Endometrium (tissue), 2 donors: ENCODE data around the gene SIRPB1.
"Not testable (repeated sequence)": the region's sequence is repeated elsewhere in the genome, so short reads cannot be mapped to it uniquely, and the experiment has no call there.

Source experiments
- FAIRE-seq: peaks from 2 replicates; lab custom pipeline; 2012; peaks lifted over from hg19 to GRCh38; lab: Jason Lieb, UNC
- donor health status: control.
- donor health status: control.

Gene SIRPB1

GRCh38 chr20:1619861-1620444 lies at the start of gene SIRPB1:
TSS of gene SIRPB1 (minus strand) at chr20:1620009. CDS start at chr20:1619944, 65 bp downstream.
- FAIRE-seq = no peak

- no peak for FAIRE-seq
These were observed 49.5 kb upstream of the SIRPB1 start for GRCh38 chr20:1669304-1669703.

GRCh38 chr20:1667502-1668085 lies 47.8 kb upstream of the SIRPB1 start:
- FAIRE-seq = no peak

- FAIRE-seq = no peak
These were observed 47.0 kb upstream of the SIRPB1 start for GRCh38 chr20:1666802-1667201.

- no peak for FAIRE-seq
These were observed 45.5 kb upstream of the SIRPB1 start for GRCh38 chr20:1665345-1665744.

- FAIRE-seq = no peak
These were observed 45.1 kb upstream of the SIRPB1 start for GRCh38 chr20:1664911-1665310.

- no peak for FAIRE-seq
These were observed 44.1 kb upstream of the SIRPB1 start for GRCh38 chr20:1663917-1664316.

- no peak for FAIRE-seq
These were observed 41.9 kb upstream of the SIRPB1 start for GRCh38 chr20:1661542-1662299.

- FAIRE-seq = no peak
These were observed 40.4 kb upstream of the SIRPB1 start for GRCh38 chr20:1660246-1660645.

- no peak for FAIRE-seq
These were observed 37.9 kb upstream of the SIRPB1 start, which contains the start of gene SIRPG for GRCh38 chr20:1657556-1658334. TSS of gene SIRPG (minus strand) at chr20:1657779. CDS start at chr20:1657714, 65 bp downstream.

- no peak for FAIRE-seq
These were observed 37.0 kb upstream of the SIRPB1 start for GRCh38 chr20:1656844-1657243.

GRCh38 chr20:1654996-1655395 lies 35.2 kb upstream of the SIRPB1 start:
- FAIRE-seq = no peak

GRCh38 chr20:1652960-1653359 lies 33.2 kb upstream of the SIRPB1 start:
- no peak for FAIRE-seq

GRCh38 chr20:1652104-1652503 lies 32.3 kb upstream of the SIRPB1 start:
- FAIRE-seq = no peak

- FAIRE-seq = no peak
These were observed 31.7 kb upstream of the SIRPB1 start for GRCh38 chr20:1651268-1652058.

GRCh38 chr20:1648101-1648500 lies 28.3 kb upstream of the SIRPB1 start:
- no peak for FAIRE-seq

GRCh38 chr20:1646975-1647431 lies 27.2 kb upstream of the SIRPB1 start:
- FAIRE-seq = no peak

- FAIRE-seq = no peak
These were observed 24.5 kb upstream of the SIRPB1 start for GRCh38 chr20:1644101-1644962.

GRCh38 chr20:1638643-1639042 lies 18.8 kb upstream of the SIRPB1 start:
- FAIRE-seq = not testable (repeated sequence)

- no peak for FAIRE-seq
These were observed 17.9 kb upstream of the SIRPB1 start for GRCh38 chr20:1637755-1638154.

GRCh38 chr20:1637226-1637625 lies 17.4 kb upstream of the SIRPB1 start:
- no peak for FAIRE-seq
